ENCODE measurements around the gene USP53. TPM values are rescaled to one million over a fixed set of nuclear protein-coding genes. Genes with fewer than 3 reads are reported as not detected.

The USP53 gene
- total RNA-seq, 2 donors from 2014 or later = 33.9 to 41.8 TPM

DNA sequence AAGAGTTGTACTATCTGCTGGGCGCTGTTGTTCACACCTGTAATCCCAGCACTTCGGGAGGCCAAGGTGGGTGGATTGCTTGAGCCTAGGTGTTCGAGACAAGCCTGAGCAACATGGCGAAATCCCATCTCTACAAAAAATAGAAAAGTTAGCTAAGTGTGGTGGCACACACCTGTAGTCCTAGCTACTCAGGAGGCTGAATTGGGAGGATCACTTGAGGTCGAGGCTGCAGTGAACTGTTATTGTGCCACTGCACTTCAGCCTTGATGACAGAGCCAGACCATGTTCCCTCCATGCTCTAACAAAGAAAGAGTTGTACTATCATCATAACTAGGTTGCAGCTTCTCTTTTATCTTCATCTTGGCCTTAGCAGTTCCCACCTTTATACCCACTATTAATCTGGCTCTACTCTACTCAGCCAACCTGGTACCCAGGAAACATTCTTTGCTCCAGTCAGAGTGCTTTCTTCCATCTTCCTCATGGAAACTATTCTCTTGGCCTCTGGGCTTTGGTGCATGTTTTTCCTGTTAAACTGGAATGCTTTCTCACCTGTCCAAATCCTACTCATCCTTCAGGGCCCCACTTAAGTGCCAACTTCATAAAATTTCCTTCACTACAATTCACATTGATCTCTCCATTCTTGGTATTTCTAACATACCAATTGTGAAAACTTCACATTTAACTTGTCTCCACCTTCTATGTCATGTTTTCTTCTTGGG lies 91.2 kb downstream of the USP53 start:
- 85% methylated on average over 5 of the region's 5 CpGs for WGBS
- TF ChIP-seq POLR2A (IDR thresholded peaks at IDR 0.05) (no peak), POLR2AphosphoS5 (IDR thresholded peaks at IDR 0.05) (no peak)
- TF ChIP-seq, protein P1, sequence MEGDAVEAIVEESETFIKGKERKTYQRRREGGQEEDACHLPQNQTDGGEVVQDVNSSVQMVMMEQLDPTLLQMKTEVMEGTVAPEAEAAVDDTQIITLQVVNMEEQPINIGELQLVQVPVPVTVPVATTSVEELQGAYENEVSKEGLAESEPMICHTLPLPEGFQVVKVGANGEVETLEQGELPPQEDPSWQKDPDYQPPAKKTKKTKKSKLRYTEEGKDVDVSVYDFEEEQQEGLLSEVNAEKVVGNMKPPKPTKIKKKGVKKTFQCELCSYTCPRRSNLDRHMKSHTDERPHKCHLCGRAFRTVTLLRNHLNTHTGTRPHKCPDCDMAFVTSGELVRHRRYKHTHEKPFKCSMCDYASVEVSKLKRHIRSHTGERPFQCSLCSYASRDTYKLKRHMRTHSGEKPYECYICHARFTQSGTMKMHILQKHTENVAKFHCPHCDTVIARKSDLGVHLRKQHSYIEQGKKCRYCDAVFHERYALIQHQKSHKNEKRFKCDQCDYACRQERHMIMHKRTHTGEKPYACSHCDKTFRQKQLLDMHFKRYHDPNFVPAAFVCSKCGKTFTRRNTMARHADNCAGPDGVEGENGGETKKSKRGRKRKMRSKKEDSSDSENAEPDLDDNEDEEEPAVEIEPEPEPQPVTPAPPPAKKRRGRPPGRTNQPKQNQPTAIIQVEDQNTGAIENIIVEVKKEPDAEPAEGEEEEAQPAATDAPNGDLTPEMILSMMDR (IDR thresholded peaks at IDR 0.05) = no peak
- H3K4me1 ChIP-seq (replicated peaks) = no peaks in the 10 kb centered on the region
- H3K4me3 ChIP-seq = no peak overlapping the region
- DNase-seq (ENCODE audit: low spot score) = no peak
- intact Hi-C loops (cut with DNase I) = no loop called here
- H3K9me3 ChIP-seq = no peaks in the 10 kb centered on the region
- no peak overlapping the region for H3K27ac ChIP-seq
- no peaks in the 10 kb centered on the region for H3K36me3 ChIP-seq
- H3K27me3 ChIP-seq (replicated peaks; ENCODE audit: insufficient read depth) = no peaks in the 10 kb centered on the region

DNA sequence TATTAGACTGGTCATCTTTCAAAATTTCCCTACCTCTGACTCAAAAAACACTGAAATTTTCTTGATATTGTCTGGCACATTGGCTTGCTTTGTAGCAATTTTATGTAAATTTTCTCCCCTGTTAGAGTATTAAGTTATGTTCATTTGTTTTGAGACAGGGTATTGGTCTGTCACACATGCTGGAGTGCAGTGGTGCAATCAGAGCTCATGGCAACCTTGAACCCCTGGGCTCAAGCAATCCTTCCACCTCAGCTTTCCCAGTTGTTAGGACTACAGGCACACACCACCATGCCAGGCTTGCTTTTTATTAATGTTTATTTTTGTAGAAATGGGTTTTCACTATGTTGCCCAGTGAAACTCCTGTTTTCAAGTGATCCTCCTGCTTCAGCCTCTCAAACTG lies 91.9 kb downstream of the USP53 start:
- no peak overlapping the region for H3K27ac ChIP-seq
- H3K4me3 ChIP-seq = no peak overlapping the region
- no peaks in the 10 kb centered on the region for H3K4me1 ChIP-seq (replicated peaks)
- DNase-seq (ENCODE audit: low spot score) = no peak
- no peaks in the 10 kb centered on the region for H3K36me3 ChIP-seq
- intact Hi-C loops (cut with DNase I) = no loop called here
- no peaks in the 10 kb centered on the region for H3K9me3 ChIP-seq
- TF ChIP-seq POLR2A (IDR thresholded peaks at IDR 0.05) (no peak), POLR2AphosphoS5 (IDR thresholded peaks at IDR 0.05) (no peak)
- TF ChIP-seq, protein P1 (IDR thresholded peaks at IDR 0.05) = no peak
- H3K27me3 ChIP-seq (replicated peaks; ENCODE audit: insufficient read depth) = no peaks in the 10 kb centered on the region

DNA sequence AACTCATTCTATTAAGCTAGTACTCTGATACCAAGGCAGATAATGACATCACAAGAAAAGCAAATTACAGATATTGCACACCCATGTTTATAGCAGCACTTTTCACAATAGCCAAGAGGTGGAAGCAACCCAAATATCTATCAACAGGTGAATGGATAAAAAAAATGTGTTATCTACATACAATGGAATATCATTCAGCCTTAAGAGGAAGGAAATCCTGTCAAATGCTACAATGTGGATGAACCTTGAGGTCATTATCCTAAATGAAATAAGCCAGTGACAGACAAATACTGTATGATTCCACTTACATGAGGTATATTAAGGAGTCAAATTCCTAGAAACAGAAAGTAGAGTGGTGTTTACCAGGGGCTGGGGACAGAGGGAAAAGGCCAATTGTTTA lies 95.1 kb downstream of the USP53 start:
- H3K36me3 ChIP-seq = no peaks in the 10 kb centered on the region

DNA sequence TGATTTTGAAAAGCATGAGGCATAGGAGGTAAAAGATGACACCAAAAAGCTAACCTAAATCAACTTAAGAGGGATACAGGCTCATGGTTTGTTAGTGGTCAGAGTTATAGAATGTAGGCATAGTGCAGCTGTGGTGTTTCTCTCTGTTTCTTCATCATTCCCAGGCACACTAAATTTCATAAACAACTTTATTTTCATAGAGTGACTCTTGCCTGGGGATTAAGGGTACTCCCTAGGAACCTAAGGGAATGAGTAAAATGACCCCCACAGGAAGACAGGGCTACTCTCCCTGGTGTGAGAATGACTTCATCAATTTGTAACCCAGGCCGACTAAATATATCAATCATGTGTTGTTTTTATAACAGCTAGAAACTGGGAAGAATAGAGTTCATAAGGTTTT lies 98.3 kb downstream of the USP53 start:
- WGBS = 86% methylated on average over 1 of the region's 1 CpG
- no peak overlapping the region for H3K4me3 ChIP-seq
- intact Hi-C loops (cut with DNase I) = loop anchor here (10.0 kb wide), 2 partner anchors 184 to 314 kb away; partner anchors contain the start of gene PDE5A

More for the DNA sequence above, 95.1 kb downstream of the USP53 start:
- DNase-seq (ENCODE audit: low spot score) = no peak
- intact Hi-C loops (cut with DNase I) = no loop called here
- Histone ChIP-seq H3K27me3 (replicated peaks; ENCODE audit: insufficient read depth) (no peaks in the 10 kb centered on the region), H3K4me3 (no peak overlapping the region), H3K9me3 (no peaks in the 10 kb centered on the region), H3K27ac (no peak overlapping the region), H3K4me1 (replicated peaks) (no peaks in the 10 kb centered on the region)
- TF ChIP-seq POLR2A (IDR thresholded peaks at IDR 0.05) (no peak), POLR2AphosphoS5 (IDR thresholded peaks at IDR 0.05) (no peak)
- TF ChIP-seq, protein P1 (IDR thresholded peaks at IDR 0.05) = no peak

More for the DNA sequence above, 98.3 kb downstream of the USP53 start:
- no peaks in the 10 kb centered on the region for H3K4me1 ChIP-seq (replicated peaks)
- TF ChIP-seq, protein P1 (IDR thresholded peaks at IDR 0.05) = no peak
- TF ChIP-seq POLR2A (IDR thresholded peaks at IDR 0.05) (no peak), POLR2AphosphoS5 (IDR thresholded peaks at IDR 0.05) (no peak)
- H3K9me3 ChIP-seq = no peaks in the 10 kb centered on the region
- no peaks in the 10 kb centered on the region for H3K27me3 ChIP-seq (replicated peaks; ENCODE audit: insufficient read depth)
- no peak for DNase-seq (ENCODE audit: low spot score)
- H3K36me3 ChIP-seq = no peaks in the 10 kb centered on the region
- H3K27ac ChIP-seq = no peak overlapping the region
